GM23338 (cell line): Measurements from ENCODE around the gene GRID2.

Source experiments
- CREB1 ChIP-seq: fragments of 250-450 bp; sonication (Bioruptor Pico); IDR thresholded peaks from 2 replicates; pipeline ENCODE4 v1.5.0; 2020; ENCODE audit warnings: low read depth, mild to moderate bottlenecking, moderate library complexity
- CTCF ChIP-seq, 2 experiments: fragments of 200-600 bp in 1 of 2; sonication (generic) in 1 of 2; conservative IDR thresholded peaks; 2 replicates each; pipeline versions ENCODE4 v1.5.1 to v1.6.1; 2016 to 2017; ENCODE audit warnings: antibody characterized with exemption in 2 of 2, low read depth in 2 of 2, mild to moderate bottlenecking in 2 of 2, moderate library complexity in 1 of 2
- EZH2 ChIP-seq: fragments of 200-600 bp; sonication (generic); IDR thresholded peaks from one replicate; pipeline ENCODE4 v1.8.0; 2017; ENCODE audit warnings: antibody characterized with exemption, mild to moderate bottlenecking, low read depth; ENCODE audit not compliant: unreplicated experiment
- POLR2AphosphoS5 ChIP-seq: IDR thresholded peaks from 2 replicates; pipeline ENCODE4 v1.6.1; 2016; ENCODE audit warnings: antibody characterized with exemption, low read depth

- TF ChIP-seq POLR2AphosphoS5 = 0 out of 2 replicates have a peak, but pooled peaks have one; percentile 16
- TF ChIP-seq EZH2 = no peak
- no peak for TF ChIP-seq CTCF (conservative IDR thresholded peaks at IDR 0.05; ENCODE audit: low read depth in 2 of 2)
- TF ChIP-seq CREB1 (CRISPR knock-in tag) = no peak
Measured at GRCh38 chr4:92519727-92520126, 216.0 kb downstream of the GRID2 start.
